ENCODE results near the gene MCM5. TPM values are rescaled to one million over a fixed set of nuclear protein-coding genes. Genes with fewer than 3 reads are reported as not detected.

Gene MCM5
- total RNA-seq, 1 experiment from 2014 or later = 112 TPM

GRCh38 chr22:35465109-35465701, 65.3 kb downstream of the MCM5 start:
- Histone ChIP-seq H3K79me2 (ENCODE audit: low read length) (no peaks in the 10 kb centered on the region), H3K4me1 (ENCODE audit: insufficient read depth, low read length) (no peaks in the 10 kb centered on the region), H3K9ac (ENCODE audit: low read length) (no peak overlapping the region), H3K4me2 (ENCODE audit: low read length) (no peak overlapping the region), H3K9me2 (replicated peaks; ENCODE audit: low read length) (no peaks in the 10 kb centered on the region), H3K36me3 (ENCODE audit: low read depth, low read length) (no peaks in the 10 kb centered on the region), H4K20me1 (ENCODE audit: low read length) (no peaks in the 10 kb centered on the region), H2AFZ (ENCODE audit: low read length) (no peak overlapping the region), H3K27me3 (ENCODE audit: low read length) (no peaks in the 10 kb centered on the region), H3F3A (ENCODE audit: low read length, unreplicated experiment) (no peaks in the 10 kb centered on the region), H3K9me3 (ENCODE audit: low read length) (no peaks in the 10 kb centered on the region), H3K27ac (ENCODE audit: low read length) (no peak overlapping the region), H3K4me3 (ENCODE audit: low read length) (no peak overlapping the region)
- CTCF ChIA-PET = no interaction called here
- no peak for DNase-seq
- ATAC-seq = no peak
- no TSS peak for BruUV-seq (replicated peaks)
- TF ChIP-seq EZH2phosphoT487 (IDR thresholded peaks at IDR 0.05; ENCODE audit: borderline replicate concordance, low read length) (no peak), CTCF (conservative IDR thresholded peaks at IDR 0.05; ENCODE audit: low read depth, low read length) (no peak), EZH2 (IDR thresholded peaks at IDR 0.05; ENCODE audit: low read length, unreplicated experiment) (no peak)
- POLR2A ChIA-PET (ENCODE audit: unreplicated experiment) = no interaction called here
- intact Hi-C loops (cut with micrococcal nuclease) = no loop called here

- ATAC-seq = no peak
- CTCF ChIA-PET = no interaction called here
Observed at GRCh38 chr22:35467681-35468434, 67.9 kb downstream of the MCM5 start.

More at GRCh38 chr22:35467681-35468434, 67.9 kb downstream of the MCM5 start:
- Histone ChIP-seq H4K20me1 (ENCODE audit: low read length) (no peaks in the 10 kb centered on the region), H3F3A (ENCODE audit: low read length, unreplicated experiment) (no peaks in the 10 kb centered on the region), H3K4me3 (ENCODE audit: low read length) (no peak overlapping the region), H3K4me1 (ENCODE audit: insufficient read depth, low read length) (no peaks in the 10 kb centered on the region), H3K27ac (ENCODE audit: low read length) (no peak overlapping the region), H3K27me3 (ENCODE audit: low read length) (no peaks in the 10 kb centered on the region), H2AFZ (ENCODE audit: low read length) (no peak overlapping the region), H3K9me2 (replicated peaks; ENCODE audit: low read length) (no peaks in the 10 kb centered on the region), H3K36me3 (ENCODE audit: low read depth, low read length) (no peaks in the 10 kb centered on the region), H3K4me2 (ENCODE audit: low read length) (no peak overlapping the region), H3K9me3 (ENCODE audit: low read length) (no peaks in the 10 kb centered on the region), H3K79me2 (ENCODE audit: low read length) (no peaks in the 10 kb centered on the region), H3K9ac (ENCODE audit: low read length) (no peak overlapping the region)
- BruUV-seq (replicated peaks) = no TSS peak
- POLR2A ChIA-PET (ENCODE audit: unreplicated experiment) = no interaction called here
- intact Hi-C loops (cut with micrococcal nuclease) = no loop called here
- no peak for DNase-seq
- TF ChIP-seq EZH2 (IDR thresholded peaks at IDR 0.05; ENCODE audit: low read length, unreplicated experiment) (no peak), EZH2phosphoT487 (IDR thresholded peaks at IDR 0.05; ENCODE audit: borderline replicate concordance, low read length) (no peak), CTCF (conservative IDR thresholded peaks at IDR 0.05; ENCODE audit: low read depth, low read length) (no peak)

All from PC-3 (cell line).